ENCODE results near the gene IVD.

The IVD gene

GRCh38 chr15:40430271-40430805, 24.7 kb downstream of the IVD start:
- peak; percentile 55 for DNase-seq
- Histone ChIP-seq H2BK120ac (ENCODE audit: low read depth, low read length) (no peak overlapping the region), H3K27me3 (ENCODE audit: insufficient read depth, low read length, poor library complexity) (no peaks in the 10 kb centered on the region), H3K4me1 (ENCODE audit: control insufficient read depth, low read depth, low read length) (peaks cover 10% of the 10 kb centered on the region), H2BK5ac (ENCODE audit: low read length) (no peak overlapping the region), H3K56ac (ENCODE audit: low read length) (peak overlapping the region; percentile 31), H3K18ac (ENCODE audit: low read length) (no peak overlapping the region), H3K79me1 (ENCODE audit: low read length) (no peaks in the 10 kb centered on the region), H3K9ac (ENCODE audit: low read length) (no peak overlapping the region), H3K79me2 (ENCODE audit: control insufficient read depth, insufficient read depth, low read length) (no peaks in the 10 kb centered on the region), H2AK5ac (ENCODE audit: low read length) (no peak overlapping the region), H3K27ac (ENCODE audit: low read depth, low read length) (no peak overlapping the region), H4K8ac (ENCODE audit: low read depth, low read length) (no peak overlapping the region), H3K4me3 (ENCODE audit: low read length) (no peak overlapping the region), H4K5ac (ENCODE audit: low read length) (no peak overlapping the region), H3K36me3 (ENCODE audit: control insufficient read depth, insufficient read depth, low read length) (no peaks in the 10 kb centered on the region), H3K4me2 (ENCODE audit: low read length) (no peak overlapping the region), H3K4ac (ENCODE audit: low read depth, low read length) (no peak overlapping the region), H3K23ac (ENCODE audit: low read length) (peak overlapping the region; percentile 68), H2BK15ac (replicated peaks; ENCODE audit: low read depth) (no peak overlapping the region)
- no CpG with 5 or more reads among the region's 10 CpGs for WGBS (ENCODE audit: extremely low coverage, insufficient coverage, low lambda C conversion rate)

- Histone ChIP-seq H3K56ac (ENCODE audit: low read length) (peak overlapping the region; percentile 97), H2BK5ac (ENCODE audit: low read length) (no peak overlapping the region), H2BK15ac (replicated peaks; ENCODE audit: low read depth) (no peak overlapping the region), H3K23ac (ENCODE audit: low read length) (no peak overlapping the region), H3K4me2 (ENCODE audit: low read length) (peak overlapping the region; percentile 99), H2AK5ac (ENCODE audit: low read length) (no peak overlapping the region), H3K4me3 (ENCODE audit: low read length) (no peak overlapping the region), H4K8ac (ENCODE audit: low read depth, low read length) (no peak overlapping the region), H3K27ac (ENCODE audit: low read depth, low read length) (no peak overlapping the region), H2BK120ac (ENCODE audit: low read depth, low read length) (no peak overlapping the region), H3K79me2 (ENCODE audit: control insufficient read depth, insufficient read depth, low read length) (no peaks in the 10 kb centered on the region), H4K5ac (ENCODE audit: low read length) (no peak overlapping the region), H3K4ac (ENCODE audit: low read depth, low read length) (no peak overlapping the region), H3K79me1 (ENCODE audit: low read length) (no peaks in the 10 kb centered on the region), H3K36me3 (ENCODE audit: control insufficient read depth, insufficient read depth, low read length) (no peaks in the 10 kb centered on the region), H3K27me3 (ENCODE audit: insufficient read depth, low read length, poor library complexity) (no peaks in the 10 kb centered on the region), H3K4me1 (ENCODE audit: control insufficient read depth, low read depth, low read length) (peaks cover 27% of the 10 kb centered on the region), H3K18ac (ENCODE audit: low read length) (no peak overlapping the region), H3K9ac (ENCODE audit: low read length) (peak overlapping the region; percentile 87)
- DNase-seq, result no peak
- WGBS (ENCODE audit: extremely low coverage, insufficient coverage, low lambda C conversion rate), result no CpG with 5 or more reads among the region's 20 CpGs
Observed at GRCh38 chr15:40435023-40435709, 29.6 kb downstream of the IVD start.

- DNase-seq, result no peak
- no peaks in the 10 kb centered on the region for H3K79me1 ChIP-seq (ENCODE audit: low read length)
- H3K4me2 ChIP-seq (ENCODE audit: low read length), result peak overlapping the region; percentile 99
- no peak overlapping the region for H4K8ac ChIP-seq (ENCODE audit: low read depth, low read length)
- H4K5ac ChIP-seq (ENCODE audit: low read length), result no peak overlapping the region
- peak overlapping the region; percentile 24 for H3K18ac ChIP-seq (ENCODE audit: low read length)
- peak overlapping the region; percentile 87 for H3K9ac ChIP-seq (ENCODE audit: low read length)
- peaks cover 26% of the 10 kb centered on the region for H3K4me1 ChIP-seq (ENCODE audit: control insufficient read depth, low read depth, low read length)
- no peak overlapping the region for H2AK5ac ChIP-seq (ENCODE audit: low read length)
- peak overlapping the region; percentile 77 for H3K4ac ChIP-seq (ENCODE audit: low read depth, low read length)
- WGBS (ENCODE audit: extremely low coverage, insufficient coverage, low lambda C conversion rate), result no CpG with 5 or more reads among the region's 15 CpGs
- peak overlapping the region; percentile 97 for H3K56ac ChIP-seq (ENCODE audit: low read length)
- H3K79me2 ChIP-seq (ENCODE audit: control insufficient read depth, insufficient read depth, low read length), result no peaks in the 10 kb centered on the region
- H3K27ac ChIP-seq (ENCODE audit: low read depth, low read length), result no peak overlapping the region
- H3K23ac ChIP-seq (ENCODE audit: low read length), result peak overlapping the region; percentile 57
- H2BK5ac ChIP-seq (ENCODE audit: low read length), result no peak overlapping the region
- no peak overlapping the region for H2BK15ac ChIP-seq (replicated peaks; ENCODE audit: low read depth)
- no peaks in the 10 kb centered on the region for H3K27me3 ChIP-seq (ENCODE audit: insufficient read depth, low read length, poor library complexity)
- H2BK120ac ChIP-seq (ENCODE audit: low read depth, low read length), result no peak overlapping the region
- H3K4me3 ChIP-seq (ENCODE audit: low read length), result peak overlapping the region; percentile 74
- H3K36me3 ChIP-seq (ENCODE audit: control insufficient read depth, insufficient read depth, low read length), result no peaks in the 10 kb centered on the region
Observed at GRCh38 chr15:40435710-40436089, 30.1 kb downstream of the IVD start.

- H4K8ac ChIP-seq (ENCODE audit: low read depth, low read length), result no peak overlapping the region
- peak overlapping the region; percentile 77 for H3K4ac ChIP-seq (ENCODE audit: low read depth, low read length)
- no CpG with 5 or more reads among the region's 39 CpGs for WGBS (ENCODE audit: extremely low coverage, insufficient coverage, low lambda C conversion rate)
- no peaks in the 10 kb centered on the region for H3K79me1 ChIP-seq (ENCODE audit: low read length)
- H3K4me2 ChIP-seq (ENCODE audit: low read length), result peak overlapping the region; percentile 99
- no peaks in the 10 kb centered on the region for H3K36me3 ChIP-seq (ENCODE audit: control insufficient read depth, insufficient read depth, low read length)
- H4K5ac ChIP-seq (ENCODE audit: low read length), result no peak overlapping the region
- peak overlapping the region; percentile 55 for H2AK5ac ChIP-seq (ENCODE audit: low read length)
- H3K9ac ChIP-seq (ENCODE audit: low read length), result peak overlapping the region; percentile 87
- peak overlapping the region; percentile 24 for H3K18ac ChIP-seq (ENCODE audit: low read length)
- no peak overlapping the region for H2BK15ac ChIP-seq (replicated peaks; ENCODE audit: low read depth)
- no peak for DNase-seq
- H2BK120ac ChIP-seq (ENCODE audit: low read depth, low read length), result no peak overlapping the region
- H3K79me2 ChIP-seq (ENCODE audit: control insufficient read depth, insufficient read depth, low read length), result peaks cover 1% of the 10 kb centered on the region
- no peak overlapping the region for H3K27ac ChIP-seq (ENCODE audit: low read depth, low read length)
- H2BK5ac ChIP-seq (ENCODE audit: low read length), result peak overlapping the region; percentile 65
- peak overlapping the region; percentile 97 for H3K56ac ChIP-seq (ENCODE audit: low read length)
- no peaks in the 10 kb centered on the region for H3K27me3 ChIP-seq (ENCODE audit: insufficient read depth, low read length, poor library complexity)
- peak overlapping the region; percentile 57 for H3K23ac ChIP-seq (ENCODE audit: low read length)
- H3K4me1 ChIP-seq (ENCODE audit: control insufficient read depth, low read depth, low read length), result peaks cover 26% of the 10 kb centered on the region
- peak overlapping the region; percentile 74 for H3K4me3 ChIP-seq (ENCODE audit: low read length)
Observed at GRCh38 chr15:40436116-40436891, 30.7 kb downstream of the IVD start.

- peak overlapping the region; percentile 19 for H3K4ac ChIP-seq (ENCODE audit: low read depth, low read length)
- H2BK15ac ChIP-seq (replicated peaks; ENCODE audit: low read depth), result no peak overlapping the region
- no peaks in the 10 kb centered on the region for H3K27me3 ChIP-seq (ENCODE audit: insufficient read depth, low read length, poor library complexity)
- H2BK5ac ChIP-seq (ENCODE audit: low read length), result peak overlapping the region; percentile 65
- no peak overlapping the region for H3K27ac ChIP-seq (ENCODE audit: low read depth, low read length)
- H3K4me3 ChIP-seq (ENCODE audit: low read length), result peak overlapping the region; percentile 74
- H3K36me3 ChIP-seq (ENCODE audit: control insufficient read depth, insufficient read depth, low read length), result no peaks in the 10 kb centered on the region
- H3K23ac ChIP-seq (ENCODE audit: low read length), result peak overlapping the region; percentile 72
- peak overlapping the region; percentile 99 for H3K4me2 ChIP-seq (ENCODE audit: low read length)
- peaks cover 26% of the 10 kb centered on the region for H3K4me1 ChIP-seq (ENCODE audit: control insufficient read depth, low read depth, low read length)
- no peak overlapping the region for H4K5ac ChIP-seq (ENCODE audit: low read length)
- no peak overlapping the region for H4K8ac ChIP-seq (ENCODE audit: low read depth, low read length)
- H3K79me2 ChIP-seq (ENCODE audit: control insufficient read depth, insufficient read depth, low read length), result peaks cover 9% of the 10 kb centered on the region
- peak; percentile 80 for DNase-seq
- peak overlapping the region; percentile 97 for H3K56ac ChIP-seq (ENCODE audit: low read length)
- peak overlapping the region; percentile 24 for H3K18ac ChIP-seq (ENCODE audit: low read length)
- peak overlapping the region; percentile 87 for H3K9ac ChIP-seq (ENCODE audit: low read length)
- H3K79me1 ChIP-seq (ENCODE audit: low read length), result no peaks in the 10 kb centered on the region
- H2AK5ac ChIP-seq (ENCODE audit: low read length), result peak overlapping the region; percentile 55
- no CpG with 5 or more reads among the region's 17 CpGs for WGBS (ENCODE audit: extremely low coverage, insufficient coverage, low lambda C conversion rate)
- H2BK120ac ChIP-seq (ENCODE audit: low read depth, low read length), result no peak overlapping the region
Observed at GRCh38 chr15:40436892-40437751, 31.5 kb downstream of the IVD start.

Measured in mesendoderm (in vitro differentiated cells).